Stimulated activated CD8-positive, alpha-beta memory T cell treated with anti-CD3 and anti-CD28 coated beads, Interleukin-2, amount 100 ng/mL, for 48 hours (primary cell): ENCODE results near the gene TERT.

Experiments
- DNase-seq, 2 donors: peaks; one replicate each; pipeline ENCODE4 v3.0.0-alpha.2; 2020; ENCODE audit warnings: low read depth in 2 of 2

The TERT gene

GRCh38 chr5:1259806-1260480, 34.9 kb downstream of the TERT start:
- DNase-seq: no peak

- DNase-seq: no peak
Observed at GRCh38 chr5:1257841-1258240, 37.0 kb downstream of the TERT start.

- no peak for DNase-seq
Observed at GRCh38 chr5:1257363-1257762, 37.5 kb downstream of the TERT start.

GRCh38 chr5:1256776-1257175, 38.1 kb downstream of the TERT start:
- DNase-seq: no peak

GRCh38 chr5:1255081-1255561, 39.7 kb downstream of the TERT start:
- no peak for DNase-seq

GRCh38 chr5:1254196-1254595, 40.7 kb downstream of the TERT start:
- no peak for DNase-seq

- DNase-seq: no peak
Observed at GRCh38 chr5:1253456-1254105, 41.3 kb downstream of the TERT start.

GRCh38 chr5:1252681-1253080, 42.2 kb downstream of the TERT start:
- DNase-seq: no peak

GRCh38 chr5:1251678-1252580, 42.9 kb downstream of the TERT start:
- DNase-seq: no peak

GRCh38 chr5:1249366-1250280, 45.2 kb downstream of the TERT start:
- no peak for DNase-seq

- DNase-seq: no peak
Observed at GRCh38 chr5:1247811-1248210, 47.1 kb downstream of the TERT start.

GRCh38 chr5:1246711-1247431, 48.0 kb downstream of the TERT start:
- no peak for DNase-seq

GRCh38 chr5:1245905-1246576, 48.8 kb downstream of the TERT start:
- no peak for DNase-seq

- no peak for DNase-seq
Observed at GRCh38 chr5:1244976-1245375, 49.9 kb downstream of the TERT start.

GRCh38 chr5:1244255-1244654, 50.6 kb downstream of the TERT start:
- DNase-seq: no peak

GRCh38 chr5:1243487-1244130, 51.3 kb downstream of the TERT start:
- DNase-seq: no peak

GRCh38 chr5:1242733-1243486, 52.0 kb downstream of the TERT start:
- DNase-seq: no peak

GRCh38 chr5:1241509-1242080, 53.3 kb downstream of the TERT start:
- no peak for DNase-seq
